ENCODE results near the gene MARCO.

DNA sequence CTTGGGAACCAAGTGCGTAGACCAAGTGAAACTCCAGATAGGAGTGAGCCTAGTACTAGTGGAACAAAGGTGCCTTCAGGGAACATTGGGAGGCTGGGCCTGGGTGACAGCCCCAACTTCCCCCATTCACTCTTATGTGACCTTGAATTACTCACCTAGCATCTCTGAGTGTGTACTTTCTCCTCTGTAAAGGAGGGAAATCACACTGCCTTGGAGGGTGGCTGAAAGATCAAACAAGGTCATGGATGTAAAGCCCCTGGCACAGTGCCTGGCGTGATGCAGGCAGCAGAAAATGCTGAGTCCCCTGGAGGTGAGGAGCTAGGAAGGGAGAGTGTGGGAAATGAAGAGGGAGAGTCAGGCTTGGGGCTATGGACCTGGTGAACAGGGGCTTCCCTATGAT lies 45.9 kb downstream of the MARCO start:
- TF ChIP-seq, protein P1, sequence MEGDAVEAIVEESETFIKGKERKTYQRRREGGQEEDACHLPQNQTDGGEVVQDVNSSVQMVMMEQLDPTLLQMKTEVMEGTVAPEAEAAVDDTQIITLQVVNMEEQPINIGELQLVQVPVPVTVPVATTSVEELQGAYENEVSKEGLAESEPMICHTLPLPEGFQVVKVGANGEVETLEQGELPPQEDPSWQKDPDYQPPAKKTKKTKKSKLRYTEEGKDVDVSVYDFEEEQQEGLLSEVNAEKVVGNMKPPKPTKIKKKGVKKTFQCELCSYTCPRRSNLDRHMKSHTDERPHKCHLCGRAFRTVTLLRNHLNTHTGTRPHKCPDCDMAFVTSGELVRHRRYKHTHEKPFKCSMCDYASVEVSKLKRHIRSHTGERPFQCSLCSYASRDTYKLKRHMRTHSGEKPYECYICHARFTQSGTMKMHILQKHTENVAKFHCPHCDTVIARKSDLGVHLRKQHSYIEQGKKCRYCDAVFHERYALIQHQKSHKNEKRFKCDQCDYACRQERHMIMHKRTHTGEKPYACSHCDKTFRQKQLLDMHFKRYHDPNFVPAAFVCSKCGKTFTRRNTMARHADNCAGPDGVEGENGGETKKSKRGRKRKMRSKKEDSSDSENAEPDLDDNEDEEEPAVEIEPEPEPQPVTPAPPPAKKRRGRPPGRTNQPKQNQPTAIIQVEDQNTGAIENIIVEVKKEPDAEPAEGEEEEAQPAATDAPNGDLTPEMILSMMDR (IDR thresholded peaks at IDR 0.05; ENCODE audit: poor library complexity, severe bottlenecking) = no peak
- TF ChIP-seq, protein P2, sequence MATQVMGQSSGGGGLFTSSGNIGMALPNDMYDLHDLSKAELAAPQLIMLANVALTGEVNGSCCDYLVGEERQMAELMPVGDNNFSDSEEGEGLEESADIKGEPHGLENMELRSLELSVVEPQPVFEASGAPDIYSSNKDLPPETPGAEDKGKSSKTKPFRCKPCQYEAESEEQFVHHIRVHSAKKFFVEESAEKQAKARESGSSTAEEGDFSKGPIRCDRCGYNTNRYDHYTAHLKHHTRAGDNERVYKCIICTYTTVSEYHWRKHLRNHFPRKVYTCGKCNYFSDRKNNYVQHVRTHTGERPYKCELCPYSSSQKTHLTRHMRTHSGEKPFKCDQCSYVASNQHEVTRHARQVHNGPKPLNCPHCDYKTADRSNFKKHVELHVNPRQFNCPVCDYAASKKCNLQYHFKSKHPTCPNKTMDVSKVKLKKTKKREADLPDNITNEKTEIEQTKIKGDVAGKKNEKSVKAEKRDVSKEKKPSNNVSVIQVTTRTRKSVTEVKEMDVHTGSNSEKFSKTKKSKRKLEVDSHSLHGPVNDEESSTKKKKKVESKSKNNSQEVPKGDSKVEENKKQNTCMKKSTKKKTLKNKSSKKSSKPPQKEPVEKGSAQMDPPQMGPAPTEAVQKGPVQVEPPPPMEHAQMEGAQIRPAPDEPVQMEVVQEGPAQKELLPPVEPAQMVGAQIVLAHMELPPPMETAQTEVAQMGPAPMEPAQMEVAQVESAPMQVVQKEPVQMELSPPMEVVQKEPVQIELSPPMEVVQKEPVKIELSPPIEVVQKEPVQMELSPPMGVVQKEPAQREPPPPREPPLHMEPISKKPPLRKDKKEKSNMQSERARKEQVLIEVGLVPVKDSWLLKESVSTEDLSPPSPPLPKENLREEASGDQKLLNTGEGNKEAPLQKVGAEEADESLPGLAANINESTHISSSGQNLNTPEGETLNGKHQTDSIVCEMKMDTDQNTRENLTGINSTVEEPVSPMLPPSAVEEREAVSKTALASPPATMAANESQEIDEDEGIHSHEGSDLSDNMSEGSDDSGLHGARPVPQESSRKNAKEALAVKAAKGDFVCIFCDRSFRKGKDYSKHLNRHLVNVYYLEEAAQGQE (IDR thresholded peaks at IDR 0.05; ENCODE audit: borderline replicate concordance) = no peak
- TF ChIP-seq EZH2 (IDR thresholded peaks at IDR 0.05; ENCODE audit: borderline replicate concordance, insufficient read depth, low read length, poor library complexity, severe bottlenecking) (no peak), POLR2AphosphoS5 (IDR thresholded peaks at IDR 0.05) (no peak)

Data from neural cell (in vitro differentiated cells).